Lower leg skin (tissue), 4 donors: ENCODE measurements around the gene A4GNT. TPM values are rescaled to one million over a fixed set of nuclear protein-coding genes. Genes with fewer than 3 reads are reported as not detected.

Experiments
- DNase-seq, 2 donors: peaks; one replicate each; pipeline ENCODE4 v3.0.0-alpha.2; 2019; ENCODE audit warnings: low spot score in 2 of 2
- H3K4me3 ChIP-seq: fragments of 200-600 bp; sonication (generic); 2 replicates; pipeline ENCODE4 v1.5.1; 2017; ENCODE audit warnings: mild to moderate bottlenecking, low read depth; ENCODE audit not compliant: poor library complexity, severe bottlenecking
- CTCF ChIP-seq, 3 donors: fragments of 450-650 bp; IDR thresholded peaks; one replicate each; pipeline ENCODE4 v1.5.1; 2016; ENCODE audit warnings: antibody characterized with exemption in 3 of 3, mild to moderate bottlenecking in 3 of 3, moderate library complexity in 2 of 3
- POLR2A ChIP-seq, 2 donors: fragments of 450-650 bp; IDR thresholded peaks; one replicate each; pipeline ENCODE4 v1.6.1; 2016 to 2017; ENCODE audit warnings: antibody characterized with exemption in 2 of 2, mild to moderate bottlenecking in 1 of 2, moderate library complexity in 1 of 2
- WGBS, 2 donors: methylation state at CpG; one replicate each; pipeline ENCODE4 v1.1.5; 2018; 5-methylcytosine and 5-hydroxymethylcytosine counted together
- intact Hi-C: fragments of 100-400 bp; cut with DNase I; formaldehyde crosslinking; loops from one replicate; pipeline ENCODE4 v1.15.0; 2023; ENCODE audit warnings: low total_unique reads
- total RNA-seq, 4 donors: library from RNA; depleted of rRNA; stranded (reverse); fragments of >200 nt; gene quantifications; one replicate each; pipeline ENCODE4 v1.1.0, GENCODE V29; 2016

A4GNT gene
- total RNA-seq, 4 donors from 2014 or later = not detected

GRCh38 chr3:138081371-138082084, 50.7 kb downstream of the A4GNT start:
- WGBS, 2 donors = 62 to 68% methylated on average over 5 of the region's 5 CpGs
- no peak overlapping the region for H3K4me3 ChIP-seq
- intact Hi-C loops = no loop called here
- TF ChIP-seq POLR2A (IDR thresholded peaks at IDR 0.05) (no peak), CTCF (IDR thresholded peaks at IDR 0.05) (no peak)
- no peak for DNase-seq

- TF ChIP-seq CTCF (IDR thresholded peaks at IDR 0.05) = no peak
- no peak for TF ChIP-seq POLR2A (IDR thresholded peaks at IDR 0.05)
- DNase-seq = no peak
- 89 to 96% methylated on average over 5 of the region's 5 CpGs for WGBS, 2 donors
- no peak overlapping the region for H3K4me3 ChIP-seq
- intact Hi-C loops = no loop called here
These were observed 52.3 kb downstream of the A4GNT start for GRCh38 chr3:138079901-138080300.

GRCh38 chr3:138078901-138079344, 53.3 kb downstream of the A4GNT start:
- H3K4me3 ChIP-seq = no peak overlapping the region
- no peak for DNase-seq
- 77 to 84% methylated on average over 1 of the region's 1 CpG for WGBS, 2 donors
- intact Hi-C loops = no loop called here
- TF ChIP-seq POLR2A (IDR thresholded peaks at IDR 0.05) = no peak
- TF ChIP-seq CTCF (IDR thresholded peaks at IDR 0.05) = no peak

- no peak for DNase-seq
- WGBS, 2 donors = 85 to 87% methylated on average over 4 of the region's 4 CpGs
- intact Hi-C loops = no loop called here
- TF ChIP-seq CTCF (IDR thresholded peaks at IDR 0.05) (no peak), POLR2A (IDR thresholded peaks at IDR 0.05) (no peak)
- no peak overlapping the region for H3K4me3 ChIP-seq
These were observed 54.1 kb downstream of the A4GNT start for GRCh38 chr3:138078096-138078495.

Other genes starting within 250 kb of the A4GNT start
- under 1 TPM in 1 of 4 donors, not detected in 3; 0.13 TPM for gene CLDN18, start 122.2 kb downstream of the A4GNT start, total RNA-seq
- gene DZIP1L, start 16.8 kb downstream of the A4GNT start, total RNA-seq = 10 to 100 TPM; 10.9 to 45.0 (median 16.4) TPM
- 10 to 100 TPM in 3 of 4 donors, 1 to 10 TPM in 1; 9.1 to 13.9 (median 11.9) TPM for gene DBR1, start 42.5 kb upstream of the A4GNT start, total RNA-seq
- 10 to 100 TPM; 28.8 to 58.0 (median 36.6) TPM for gene ARMC8, start 54.9 kb upstream of the A4GNT start, total RNA-seq
- gene NME9, start 197.5 kb upstream of the A4GNT start, total RNA-seq = under 1 TPM in 1 of 4 donors, not detected in 3; 0.42 TPM
- 10 to 100 TPM in 2 of 4 donors, 1 to 10 TPM in 2; 6.3 to 22.2 (median 10.3) TPM for gene MRAS, start 216.2 kb upstream of the A4GNT start, total RNA-seq